OCI-LY1 (cell line): Measurements from ENCODE around the gene CARD14.

Source experiments
- CTCF ChIP-seq: fragments of 200-600 bp; sonication (generic), shearing (Covaris generic); IDR thresholded peaks from 2 replicates; pipeline ENCODE4 v1.5.1; 2017; ENCODE audit warnings: mild to moderate bottlenecking, antibody characterized with exemption, low read length, moderate library complexity, mixed read lengths
- EZH2 ChIP-seq: fragments of 200-600 bp; sonication (generic), shearing (Covaris generic); IDR thresholded peaks from 2 replicates; pipeline ENCODE4 v1.8.0; 2017; ENCODE audit warnings: borderline replicate concordance, mixed run types, mild to moderate bottlenecking, antibody characterized with exemption, low read length, moderate library complexity, mixed read lengths

GRCh38 chr17:80180192-80180591 is 10.4 kb downstream of the CARD14 start:
- no peak for TF ChIP-seq CTCF
- TF ChIP-seq EZH2: no peak
